ENCODE measurements around the gene ACTN4.

Gene ACTN4

GRCh38 chr19:38774181-38774950, 126.9 kb downstream of the ACTN4 start:
- no peak for DNase-seq

DNA sequence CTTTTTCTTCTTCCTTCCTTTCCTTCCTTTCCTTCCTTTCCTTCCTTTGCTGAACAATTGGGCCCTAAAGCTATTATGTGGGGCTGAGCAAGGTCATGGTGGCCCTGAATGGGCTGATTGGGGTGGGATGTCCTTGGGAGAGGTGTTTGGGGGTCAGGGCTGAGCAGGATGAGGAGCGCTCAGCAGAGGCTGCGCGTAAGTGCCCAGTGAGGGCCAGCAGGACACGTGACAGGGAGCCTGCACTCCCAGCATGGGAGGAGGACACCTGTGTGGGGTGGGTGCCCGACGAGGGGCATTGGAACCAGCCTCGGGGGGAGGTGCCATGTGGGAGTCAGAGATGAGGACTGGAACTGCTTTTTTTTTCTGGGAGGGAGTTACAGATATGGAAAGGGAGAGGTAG, 131.3 kb downstream of the ACTN4 start:
- no peak for DNase-seq

DNA sequence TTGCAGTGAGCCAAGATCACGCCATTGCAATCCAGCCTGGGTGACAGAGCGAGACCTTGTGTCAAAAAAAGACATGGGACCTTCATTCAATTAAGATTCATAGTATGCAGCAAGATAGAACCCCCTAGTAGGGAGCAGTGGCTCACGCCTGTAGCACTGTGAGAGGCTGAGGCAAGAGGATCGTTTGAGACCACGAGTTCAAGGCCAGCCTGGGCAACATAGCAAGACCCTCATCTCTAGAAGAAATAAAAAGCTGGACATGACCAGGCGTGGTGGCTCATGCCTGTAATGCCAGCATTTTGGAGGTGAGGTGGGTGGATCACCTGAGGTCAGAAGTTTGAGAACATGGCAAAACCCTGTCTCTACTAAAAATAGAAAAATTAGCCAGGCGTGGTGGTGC, 133.0 kb downstream of the ACTN4 start:
- no peak for DNase-seq

DNA sequence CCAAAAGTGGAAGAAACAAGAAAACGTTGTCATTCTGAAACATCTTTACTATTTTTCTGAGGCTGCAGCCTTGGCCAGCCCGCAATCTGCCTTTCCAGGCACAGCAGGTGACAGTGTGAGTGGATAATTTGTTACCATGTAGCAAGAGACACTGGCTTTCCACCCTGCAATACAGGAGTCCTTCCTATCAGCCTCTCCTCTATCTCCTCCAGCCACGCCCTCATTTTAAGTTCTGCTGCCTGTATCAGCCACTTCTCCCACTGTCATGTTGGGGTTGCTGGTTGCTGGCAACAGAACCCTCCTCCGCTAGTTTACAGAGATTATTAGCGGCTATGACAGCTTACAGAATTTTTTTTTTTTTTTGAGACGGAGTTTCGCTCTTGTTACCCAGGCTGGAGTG, 133.6 kb downstream of the ACTN4 start:
- no peak for DNase-seq

Data from T-helper 9 cell (primary cell).